Subcutaneous adipose tissue (tissue), 4 donors: ENCODE data around the gene MID1IP1. TPM values are rescaled to one million over a fixed set of nuclear protein-coding genes. Genes with fewer than 3 reads are reported as not detected.

Experiments used
- total RNA-seq, 4 donors: library from RNA; depleted of rRNA; stranded (reverse); fragments of >200 nt; gene quantifications; one replicate each; pipeline ENCODE4 v1.1.0, GENCODE V29; 2016
- TF ChIP-seq, protein P1 (sequence below): fragments of 450-650 bp; IDR thresholded peaks from one replicate; pipeline ENCODE4 v1.5.1; 2016; ENCODE audit warnings: low read depth, mild to moderate bottlenecking, control low read depth, antibody characterized with exemption, moderate library complexity

The MID1IP1 gene, protein sequence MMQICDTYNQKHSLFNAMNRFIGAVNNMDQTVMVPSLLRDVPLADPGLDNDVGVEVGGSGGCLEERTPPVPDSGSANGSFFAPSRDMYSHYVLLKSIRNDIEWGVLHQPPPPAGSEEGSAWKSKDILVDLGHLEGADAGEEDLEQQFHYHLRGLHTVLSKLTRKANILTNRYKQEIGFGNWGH
- total RNA-seq = 10 to 100 TPM; 30.0 to 57.9 (median 48.2) TPM

DNA sequence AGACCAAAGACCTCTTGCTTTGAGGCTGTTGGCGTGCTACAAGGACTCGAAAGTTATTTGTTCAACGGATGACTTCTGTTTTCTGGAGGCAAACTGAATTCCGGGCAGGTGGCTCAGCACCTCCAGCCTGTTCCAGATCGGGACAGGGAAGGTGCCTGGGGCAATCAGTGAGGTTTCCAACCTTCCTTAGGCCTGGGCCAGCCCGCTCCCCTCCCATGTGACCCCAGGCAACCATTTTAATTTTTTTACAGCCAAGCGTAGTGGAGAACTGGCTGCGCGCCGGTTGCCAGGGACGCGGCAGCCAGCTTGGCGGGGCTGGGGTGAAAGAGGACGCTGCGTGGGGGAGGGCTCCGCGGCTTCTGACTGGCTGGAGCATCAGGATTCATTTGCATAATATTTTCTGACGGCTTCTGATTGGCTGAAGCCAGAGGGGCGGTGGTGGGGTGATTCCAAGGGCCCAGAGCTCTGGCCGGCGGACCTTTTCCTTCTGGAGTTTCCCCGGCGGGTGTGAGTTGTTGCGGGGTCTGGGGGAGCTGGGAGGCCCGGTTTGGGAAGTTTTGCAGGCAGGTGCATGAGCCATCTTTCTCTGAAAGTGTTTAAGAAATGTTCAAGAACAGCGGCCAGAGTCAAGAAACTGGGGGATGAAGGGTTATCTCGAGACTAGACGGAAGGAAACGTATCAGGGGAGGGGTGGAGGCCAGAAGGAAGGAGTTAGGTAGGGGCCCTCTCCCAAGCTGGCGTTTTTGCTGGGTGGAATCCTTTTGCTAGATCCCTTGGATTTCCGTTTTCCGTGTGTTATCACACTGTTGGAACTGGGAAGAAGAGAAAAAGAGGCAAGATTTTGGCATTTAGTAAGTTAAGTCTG lies at the start of gene MID1IP1:
Gene MID1IP1 (plus strand): TSS at position 479 of the 865 bp plus-strand sequence. CDS start 3,488 bp downstream, outside the sequence.
- TF ChIP-seq, protein P1, sequence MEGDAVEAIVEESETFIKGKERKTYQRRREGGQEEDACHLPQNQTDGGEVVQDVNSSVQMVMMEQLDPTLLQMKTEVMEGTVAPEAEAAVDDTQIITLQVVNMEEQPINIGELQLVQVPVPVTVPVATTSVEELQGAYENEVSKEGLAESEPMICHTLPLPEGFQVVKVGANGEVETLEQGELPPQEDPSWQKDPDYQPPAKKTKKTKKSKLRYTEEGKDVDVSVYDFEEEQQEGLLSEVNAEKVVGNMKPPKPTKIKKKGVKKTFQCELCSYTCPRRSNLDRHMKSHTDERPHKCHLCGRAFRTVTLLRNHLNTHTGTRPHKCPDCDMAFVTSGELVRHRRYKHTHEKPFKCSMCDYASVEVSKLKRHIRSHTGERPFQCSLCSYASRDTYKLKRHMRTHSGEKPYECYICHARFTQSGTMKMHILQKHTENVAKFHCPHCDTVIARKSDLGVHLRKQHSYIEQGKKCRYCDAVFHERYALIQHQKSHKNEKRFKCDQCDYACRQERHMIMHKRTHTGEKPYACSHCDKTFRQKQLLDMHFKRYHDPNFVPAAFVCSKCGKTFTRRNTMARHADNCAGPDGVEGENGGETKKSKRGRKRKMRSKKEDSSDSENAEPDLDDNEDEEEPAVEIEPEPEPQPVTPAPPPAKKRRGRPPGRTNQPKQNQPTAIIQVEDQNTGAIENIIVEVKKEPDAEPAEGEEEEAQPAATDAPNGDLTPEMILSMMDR = no peak

DNA sequence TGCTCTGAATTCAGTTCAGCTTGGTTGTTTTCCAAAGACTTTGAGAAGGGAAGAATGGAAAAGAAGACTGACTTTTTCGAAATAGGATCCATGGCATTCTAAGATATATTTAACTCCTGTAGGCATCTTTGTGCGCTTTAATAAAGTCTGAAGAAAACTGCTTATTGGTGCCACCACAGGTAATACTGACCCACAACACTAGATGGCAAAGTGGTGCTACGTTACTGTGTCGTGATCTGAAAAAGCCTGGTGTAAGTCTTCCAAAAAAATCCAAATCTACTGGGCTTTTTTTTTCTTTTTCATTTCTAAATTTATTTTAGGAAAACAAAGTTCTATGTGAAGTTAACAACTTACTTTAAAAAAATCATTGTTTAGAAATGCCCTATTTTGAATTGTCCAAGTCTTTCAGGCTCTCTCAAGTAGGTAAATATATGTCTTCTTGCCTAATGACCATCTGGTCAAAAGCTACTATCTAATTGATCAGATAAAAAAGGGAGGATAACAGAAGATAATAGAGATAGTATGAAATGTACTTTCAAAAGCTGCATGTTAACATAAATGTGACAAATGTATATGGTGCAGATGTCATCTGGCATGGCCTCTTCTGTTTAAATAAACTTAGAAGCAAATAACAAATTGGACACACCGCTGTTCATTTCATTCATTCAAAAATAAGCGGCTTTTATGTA lies 47.0 kb upstream of the MID1IP1 start:
- TF ChIP-seq, protein P1 = no peak

DNA sequence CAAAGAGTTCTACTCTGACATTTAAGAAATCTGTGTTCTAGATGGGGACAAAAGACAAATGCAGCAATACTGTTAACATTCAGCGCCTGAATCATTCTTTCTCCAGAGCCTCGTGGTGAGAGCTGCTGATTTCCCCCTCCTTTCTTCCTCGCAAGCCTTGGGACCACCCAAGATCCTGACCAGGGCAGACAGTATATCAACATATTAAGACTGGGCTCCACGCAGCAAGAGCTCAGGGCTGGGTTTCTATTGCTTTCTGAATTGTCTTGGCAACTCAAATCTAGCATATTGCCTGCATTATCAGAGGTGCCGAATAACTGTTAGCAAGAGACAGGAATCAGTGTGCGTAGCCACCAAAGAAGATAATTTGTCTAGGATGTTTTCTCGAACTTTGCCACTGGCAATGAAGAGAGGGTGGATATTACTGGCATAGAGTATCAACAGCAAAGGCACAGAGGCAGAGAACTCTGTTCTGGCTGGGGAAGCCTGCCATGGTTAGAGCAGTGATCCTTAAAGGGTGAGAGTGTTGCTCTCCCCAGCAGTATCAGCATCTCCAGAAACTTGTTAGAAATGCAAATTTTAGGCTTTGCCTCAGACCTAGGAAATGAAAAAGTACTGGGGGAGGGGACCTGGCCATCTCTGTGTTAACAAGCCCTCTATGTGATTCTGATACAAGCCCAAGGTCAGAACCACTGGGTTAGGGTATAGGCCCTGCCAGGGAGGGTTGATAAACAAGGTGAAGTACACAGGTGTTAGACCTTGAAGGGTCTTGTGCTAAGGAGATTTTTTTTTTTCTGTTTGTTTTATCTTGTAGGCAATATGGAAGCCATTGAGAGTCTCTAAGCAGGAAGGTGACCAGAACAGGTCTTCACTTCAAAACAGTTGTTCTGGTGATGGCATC lies 46.2 kb upstream of the MID1IP1 start:
- TF ChIP-seq, protein P1 = no peak

DNA sequence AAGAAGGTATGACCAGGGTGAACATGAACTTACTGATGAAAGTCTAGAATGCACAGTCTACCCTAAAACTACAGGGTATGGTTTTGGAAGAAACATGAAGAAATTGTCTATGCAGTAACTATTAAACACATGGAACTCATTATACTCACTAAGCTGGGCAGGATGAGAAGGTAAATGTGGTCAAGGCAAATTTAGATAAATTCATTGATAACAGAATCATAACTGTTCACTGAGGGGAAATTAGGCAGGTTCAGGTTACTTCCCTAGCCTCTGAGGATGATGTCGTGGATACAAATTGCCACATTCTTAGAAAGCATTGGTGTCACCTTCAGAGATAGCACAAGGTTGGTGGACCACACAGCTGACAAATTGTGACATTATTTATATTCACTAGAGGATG lies 40.4 kb upstream of the MID1IP1 start:
- TF ChIP-seq, protein P1 = no peak

DNA sequence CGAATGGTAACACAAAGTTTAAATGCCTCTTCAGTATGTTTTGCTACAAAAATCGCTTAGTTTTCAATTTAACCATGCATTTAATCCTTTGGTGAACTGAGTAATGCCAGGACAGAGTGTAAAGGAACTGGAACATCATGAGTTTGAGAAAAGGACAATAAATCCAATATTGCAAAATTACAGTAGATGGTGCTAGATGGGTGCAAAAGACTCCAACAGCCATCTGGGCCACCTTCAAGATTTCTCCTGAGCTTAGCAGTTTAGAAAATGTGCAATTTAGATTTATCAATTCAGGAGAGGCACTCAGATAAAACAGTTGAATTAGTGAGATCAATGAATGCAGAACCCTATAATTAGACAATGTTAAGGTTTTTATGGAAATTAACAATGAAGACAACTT lies 33.2 kb upstream of the MID1IP1 start:
- TF ChIP-seq, protein P1 = no peak

DNA sequence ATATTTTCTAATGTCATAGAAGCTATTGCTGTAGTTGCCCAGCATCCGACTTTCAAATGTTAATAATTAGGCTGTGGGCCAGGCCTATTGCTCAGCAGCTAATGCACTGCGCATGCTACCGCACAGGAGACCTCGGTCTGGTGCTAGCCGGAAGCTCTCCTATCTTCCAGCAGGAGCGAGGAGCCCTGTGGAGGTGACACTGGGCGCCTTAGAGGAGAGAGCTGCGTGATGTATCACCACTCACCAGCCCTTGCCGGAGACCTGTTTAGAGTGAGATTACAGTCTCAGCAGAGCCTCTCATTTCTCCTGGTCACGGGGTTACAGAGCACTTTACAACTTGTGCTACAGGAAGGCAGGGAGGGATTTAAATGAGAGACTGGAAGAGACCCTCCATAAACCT lies 31.1 kb upstream of the MID1IP1 start:
- TF ChIP-seq, protein P1 = no peak
